ENCODE data around the gene NXPH1.
"Not testable (repeated sequence)": the region's sequence is repeated elsewhere in the genome, so short reads cannot be mapped to it uniquely, and the experiment has no call there.

Gene NXPH1

GRCh38 chr7:8612584-8612983, 179.2 kb downstream of the NXPH1 start:
- no peak for DNase-seq

GRCh38 chr7:8613191-8613590, 179.8 kb downstream of the NXPH1 start:
- DNase-seq, result no peak

DNA sequence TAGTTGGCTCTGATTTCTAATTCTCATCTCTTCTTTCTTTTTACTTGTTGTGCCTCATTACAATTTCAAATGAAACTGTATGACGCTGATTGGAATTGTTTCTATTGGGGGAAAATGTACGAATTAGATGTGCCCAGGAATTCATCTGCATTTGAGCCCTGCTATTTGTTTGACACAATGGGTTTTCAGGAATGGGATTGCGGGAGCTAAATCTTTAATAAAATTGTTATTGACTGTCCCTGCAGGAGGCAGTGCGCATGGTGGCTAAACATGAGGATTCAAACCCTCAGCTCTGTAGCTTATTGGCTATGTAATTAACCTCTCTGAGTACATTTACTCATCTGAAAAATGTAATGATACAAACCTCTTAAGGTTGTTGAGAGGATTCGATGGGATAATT, 181.6 kb downstream of the NXPH1 start:
- no peak for DNase-seq

GRCh38 chr7:8618441-8619070, 185.1 kb downstream of the NXPH1 start:
- DNase-seq, result no peak

- DNase-seq, result no peak
Observed at GRCh38 chr7:8620169-8620568, 186.8 kb downstream of the NXPH1 start.

- no peak for DNase-seq
Observed at GRCh38 chr7:8625612-8626011, 192.2 kb downstream of the NXPH1 start.

DNA sequence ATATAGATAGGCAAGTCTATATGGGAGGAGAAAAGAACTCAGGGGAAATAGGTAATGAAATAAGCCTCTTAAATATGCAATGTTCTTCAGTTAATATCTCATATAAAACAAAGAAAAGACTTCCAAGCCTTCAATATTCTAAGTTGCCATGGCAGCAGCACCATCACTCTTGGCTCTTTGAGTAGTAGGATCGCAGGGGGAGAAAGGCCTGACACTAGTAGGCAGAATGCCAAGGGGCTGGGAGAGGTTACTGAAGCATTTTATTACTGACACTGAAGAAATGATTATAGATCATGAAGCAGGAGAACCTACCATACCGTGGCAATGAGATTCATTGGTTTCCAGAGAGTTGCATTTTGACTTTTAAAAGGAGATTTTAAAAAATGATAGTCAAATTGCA, 193.9 kb downstream of the NXPH1 start:
- no peak for DNase-seq

GRCh38 chr7:8628656-8629055, 195.2 kb downstream of the NXPH1 start:
- DNase-seq, result no peak

- DNase-seq, result no peak
Observed at GRCh38 chr7:8629504-8629903, 196.1 kb downstream of the NXPH1 start.

DNA sequence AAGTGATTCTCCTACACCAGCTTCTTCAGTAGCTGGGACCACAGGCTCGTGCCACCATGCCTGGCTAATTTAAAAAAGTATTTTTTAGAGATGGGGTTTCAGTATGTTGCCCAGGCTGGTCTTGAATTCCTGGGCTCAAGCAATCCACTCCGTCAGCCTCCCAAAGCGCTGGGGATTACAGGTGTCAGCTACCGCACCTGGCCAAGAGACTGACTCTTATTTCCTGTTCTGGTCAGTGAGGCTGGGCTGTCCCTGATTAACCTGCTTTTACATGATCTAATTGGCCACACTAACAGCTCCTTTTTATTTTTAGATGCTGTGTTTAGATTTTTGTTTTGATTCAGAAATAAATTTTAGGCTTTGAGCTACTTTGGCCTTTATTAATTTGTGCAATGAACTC, 203.9 kb downstream of the NXPH1 start:
- no peak for DNase-seq

- DNase-seq, result no peak
Observed at GRCh38 chr7:8638076-8638475, 204.7 kb downstream of the NXPH1 start.

DNA sequence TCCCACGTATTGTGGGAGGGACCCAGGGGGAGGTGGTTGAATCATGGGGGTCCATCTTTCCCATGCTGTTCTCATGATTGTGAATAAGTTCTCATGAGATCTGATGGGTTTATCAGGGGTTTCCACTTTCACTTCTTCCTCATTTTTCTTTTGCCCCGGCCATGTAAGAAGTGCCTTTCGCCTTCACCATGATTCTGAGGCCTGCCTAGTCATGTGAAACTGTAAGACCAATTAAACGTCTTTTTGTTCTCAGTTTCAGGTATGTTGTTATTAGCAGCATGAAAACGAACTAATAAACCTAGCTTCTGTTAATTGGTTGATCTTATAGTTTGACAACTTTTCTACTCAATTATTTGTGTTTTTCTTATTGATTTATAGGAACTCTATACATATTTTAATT, 206.3 kb downstream of the NXPH1 start:
- DNase-seq, result no peak

DNA sequence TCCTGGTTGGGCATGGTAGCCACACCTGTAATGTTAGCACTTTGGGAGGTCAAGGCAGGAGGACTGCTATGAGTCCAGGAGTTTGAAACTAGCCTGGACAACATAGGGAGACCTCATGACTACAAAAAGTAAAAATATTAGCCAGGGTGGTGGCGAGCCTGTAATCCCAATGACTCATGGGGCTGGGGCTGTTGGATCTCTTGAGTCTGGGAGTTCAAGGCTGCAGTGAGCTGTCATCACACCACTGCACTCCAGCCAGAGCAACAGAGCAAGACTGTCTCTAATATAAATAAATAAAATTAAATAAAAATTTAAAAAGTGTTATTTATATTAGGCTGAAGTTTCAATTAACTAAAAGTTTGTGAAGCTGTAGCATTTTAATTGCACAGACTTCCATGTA, 207.3 kb downstream of the NXPH1 start:
- DNase-seq, result no peak

DNA sequence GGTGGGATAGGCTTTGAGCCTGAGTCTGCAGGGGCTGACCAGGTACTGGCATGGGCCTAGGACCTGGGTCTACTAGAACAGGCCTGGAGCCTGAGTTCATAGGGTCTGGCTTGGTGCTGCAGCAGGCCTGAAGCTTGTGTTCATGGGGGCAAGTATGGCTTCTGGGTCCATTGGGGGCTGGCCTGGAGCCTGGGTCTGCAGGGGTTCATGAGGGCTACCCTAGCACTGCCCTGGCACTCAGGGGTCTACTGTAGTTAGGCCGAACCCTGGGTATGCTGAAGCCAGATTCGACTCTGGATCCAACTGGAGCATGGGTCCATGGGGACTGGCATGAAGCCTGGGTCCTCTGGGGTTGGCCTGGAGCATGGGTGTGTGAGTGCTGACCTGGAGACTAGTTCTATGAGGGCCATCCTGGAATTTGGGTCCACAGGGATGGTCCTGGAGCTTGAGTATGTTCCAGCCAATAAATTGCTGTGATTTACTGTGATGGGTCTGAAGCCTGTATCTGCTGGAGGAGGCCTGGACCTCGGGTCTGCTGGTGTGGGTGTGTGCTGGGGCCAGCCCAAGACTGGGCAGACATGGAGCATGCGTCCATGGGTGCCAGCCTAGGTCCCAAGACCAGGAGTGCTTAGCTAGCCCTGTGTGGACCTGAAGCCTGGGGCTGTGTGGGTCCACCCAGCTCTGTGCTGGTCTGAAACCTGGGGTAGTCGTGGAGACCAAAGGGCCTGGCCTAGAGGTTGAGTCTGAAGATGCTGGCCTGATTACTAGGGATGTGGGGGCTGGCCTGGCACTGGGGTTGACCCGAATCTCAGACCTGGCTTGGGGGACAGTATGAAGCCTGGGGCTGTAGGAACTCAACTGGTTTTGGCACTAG, 235.5 kb downstream of the NXPH1 start:
- DNase-seq, result no peak

DNA sequence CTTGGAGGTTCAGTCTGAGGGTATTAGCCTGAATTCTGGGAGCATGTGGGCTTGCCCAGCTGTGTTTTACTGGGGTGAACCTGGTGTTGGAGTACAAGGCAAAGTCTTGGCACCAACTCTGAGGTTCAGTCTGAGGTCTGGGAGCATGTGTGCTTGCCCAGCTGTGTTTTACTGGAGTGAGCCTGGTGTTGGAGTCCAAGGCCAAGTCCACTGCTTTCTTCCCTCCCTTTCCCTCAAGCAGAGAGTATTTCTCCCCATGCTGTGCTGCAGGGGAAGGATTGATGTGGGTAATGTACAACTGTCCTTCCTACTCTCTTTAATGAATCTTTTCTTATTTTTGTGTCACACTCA, 236.1 kb downstream of the NXPH1 start:
- DNase-seq, result no peak

GRCh38 chr7:8684426-8684825, 251.0 kb downstream of the NXPH1 start:
- no peak for DNase-seq

- DNase-seq, result no peak
Observed at GRCh38 chr7:8699875-8700624, 266.6 kb downstream of the NXPH1 start.

- no peak for DNase-seq
Observed at GRCh38 chr7:8702807-8703206, 269.4 kb downstream of the NXPH1 start.

- DNase-seq, result no peak
Observed at GRCh38 chr7:8710124-8710523, 276.7 kb downstream of the NXPH1 start.

- no peak for DNase-seq
Observed at GRCh38 chr7:8714791-8715190, 281.4 kb downstream of the NXPH1 start.

DNA sequence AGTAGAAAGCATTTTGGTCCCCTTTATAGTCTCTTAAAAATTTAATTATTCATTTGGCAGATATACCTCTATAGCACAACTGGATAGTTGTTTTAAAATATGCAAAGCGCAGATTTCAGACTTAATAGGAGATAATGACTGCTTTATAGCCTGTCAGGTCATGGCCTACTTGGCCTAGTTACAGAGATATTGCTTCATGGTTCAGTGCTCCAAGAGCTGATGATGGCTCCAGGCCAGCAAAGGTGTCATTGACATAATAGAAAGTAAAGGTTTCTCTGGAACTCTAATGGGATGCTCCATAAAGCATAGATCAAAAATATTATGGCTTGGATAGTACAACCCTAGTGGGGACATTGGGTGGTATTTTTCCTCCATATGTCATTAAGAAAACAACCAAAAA, 285.7 kb downstream of the NXPH1 start:
- no peak for DNase-seq

DNA sequence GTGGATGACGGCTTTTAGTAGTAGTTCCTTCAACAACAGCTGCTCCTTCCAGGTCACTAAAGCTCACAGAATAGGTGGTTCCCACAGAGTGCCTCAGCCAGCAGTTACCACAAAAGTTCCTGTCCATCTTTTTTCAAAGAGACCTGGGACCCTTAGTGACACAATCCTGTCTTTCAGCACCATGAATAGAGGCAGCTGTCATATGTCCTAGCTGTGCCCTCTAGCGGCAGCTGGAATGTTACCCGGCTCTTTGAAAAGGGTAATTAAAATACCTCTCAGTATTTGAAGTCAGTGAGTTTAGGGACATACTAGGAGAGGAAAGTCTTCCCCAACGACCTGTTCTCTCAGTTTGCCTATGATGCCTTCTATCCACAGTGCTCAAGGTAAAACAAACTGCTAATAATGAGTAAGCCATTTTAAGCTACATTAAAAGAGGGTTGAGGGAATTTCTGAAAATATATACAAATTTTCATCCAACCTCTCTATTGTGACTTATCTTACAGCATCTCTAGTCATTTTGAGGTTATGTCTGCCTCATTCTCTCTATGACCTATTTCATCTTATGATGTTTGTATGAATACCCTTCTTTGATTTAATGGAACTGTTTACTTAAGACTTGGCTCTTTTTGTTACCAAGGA, 290.8 kb downstream of the NXPH1 start:
- DNase-seq, result peak; percentile 69

DNA sequence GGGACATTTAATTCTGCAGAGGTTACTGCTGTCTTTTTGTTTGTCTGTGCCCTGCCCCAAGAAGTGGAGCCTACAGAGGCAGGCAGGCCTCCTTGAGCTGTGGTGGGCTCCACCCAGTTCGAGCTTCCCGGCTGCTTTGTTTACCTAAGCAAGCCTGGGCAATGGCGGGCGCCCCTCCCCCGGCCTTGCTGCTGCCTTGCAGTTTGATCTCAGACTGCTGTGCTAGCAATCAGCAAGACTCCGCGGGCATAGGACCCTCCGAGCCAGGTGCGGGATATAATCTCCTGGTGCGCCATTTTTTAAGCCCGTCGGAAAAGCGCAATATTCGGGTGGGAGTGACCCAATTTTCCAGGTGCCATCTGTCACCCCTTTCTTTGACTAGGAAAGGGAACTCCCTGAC, 298.3 kb downstream of the NXPH1 start:
- DNase-seq, result not testable (repeated sequence)
